HEK293 (cell line): ENCODE results near the gene USP3.

Experiments used
- EGR2 ChIP-seq: fragments of 450-650 bp; formaldehyde crosslinking; IDR thresholded peaks from 2 replicates; pipeline ENCODE4 v1.5.1; 2016; ENCODE audit warnings: low read depth, missing biosample characterization, missing genetic modification characterization
- GLIS1 ChIP-seq: fragments of 450-650 bp; formaldehyde crosslinking; IDR thresholded peaks from 2 replicates; pipeline ENCODE4 v1.5.1; 2016; ENCODE audit warnings: missing biosample characterization, missing genetic modification characterization
- KLF10 ChIP-seq: fragments of 450-650 bp; IDR thresholded peaks from 2 replicates; pipeline ENCODE4 v1.5.1; 2018; ENCODE audit warnings: missing biosample characterization, mild to moderate bottlenecking, missing genetic modification characterization
- OSR2 ChIP-seq: fragments of 450-650 bp; formaldehyde crosslinking; IDR thresholded peaks from 2 replicates; pipeline ENCODE4 v1.5.1; 2016; ENCODE audit warnings: missing biosample characterization, missing genetic modification characterization
- SALL2 ChIP-seq: fragments of 450-650 bp; formaldehyde crosslinking; IDR thresholded peaks from 2 replicates; pipeline ENCODE4 v1.5.0; 2017; ENCODE audit warnings: missing biosample characterization, mild to moderate bottlenecking, missing genetic modification characterization, borderline replicate concordance
- SETDB1 ChIP-seq: IDR thresholded peaks from one replicate; pipeline ENCODE4 v1.6.1; 2017; ENCODE audit warnings: mild to moderate bottlenecking, low read length, moderate library complexity, mixed read lengths; ENCODE audit not compliant: insufficient read length
- TRIM28 ChIP-seq: IDR thresholded peaks from 2 replicates; pipeline ENCODE4 v1.6.1; 2011; ENCODE audit warnings: low read length, control low read depth, borderline replicate concordance
- ZBTB17 ChIP-seq: fragments of 450-650 bp; formaldehyde crosslinking; IDR thresholded peaks from 2 replicates; pipeline ENCODE4 v1.5.1; 2016; ENCODE audit warnings: missing biosample characterization, missing genetic modification characterization
- ZEB2 ChIP-seq: fragments of 450-650 bp; formaldehyde crosslinking; IDR thresholded peaks from 2 replicates; pipeline ENCODE4 v1.5.1; 2016; ENCODE audit warnings: missing biosample characterization, missing genetic modification characterization
- ZFHX2 ChIP-seq: fragments of 450-650 bp; formaldehyde crosslinking; conservative IDR thresholded peaks from 2 replicates; pipeline ENCODE4 v1.5.1; 2016; ENCODE audit warnings: missing biosample characterization, missing genetic modification characterization
- ZFP3 ChIP-seq: fragments of 450-650 bp; formaldehyde crosslinking; IDR thresholded peaks from 2 replicates; pipeline ENCODE4 v1.5.1; 2016; ENCODE audit warnings: low read depth, missing biosample characterization, missing genetic modification characterization
- ZNF184 ChIP-seq: fragments of 450-650 bp; IDR thresholded peaks from 2 replicates; pipeline ENCODE4 v1.5.1; 2018; ENCODE audit warnings: missing biosample characterization, mild to moderate bottlenecking, missing genetic modification characterization
- ZNF223 ChIP-seq: fragments of 450-650 bp; formaldehyde crosslinking; IDR thresholded peaks from 2 replicates; pipeline ENCODE4 v1.5.1; 2016; ENCODE audit warnings: missing biosample characterization, missing genetic modification characterization
- ZNF335 ChIP-seq: fragments of 450-650 bp; formaldehyde crosslinking; conservative IDR thresholded peaks from 2 replicates; pipeline ENCODE4 v1.5.1; 2016; ENCODE audit warnings: missing biosample characterization, missing genetic modification characterization
- ZNF416 ChIP-seq: fragments of 450-650 bp; formaldehyde crosslinking; IDR thresholded peaks from 2 replicates; pipeline ENCODE4 v1.5.1; 2016; ENCODE audit warnings: missing biosample characterization, missing genetic modification characterization
- ZNF473 ChIP-seq: fragments of 450-650 bp; formaldehyde crosslinking; IDR thresholded peaks from 2 replicates; pipeline ENCODE4 v1.5.1; 2017; ENCODE audit warnings: missing biosample characterization, missing genetic modification characterization
- ZNF544 ChIP-seq: fragments of 450-650 bp; formaldehyde crosslinking; IDR thresholded peaks from 2 replicates; pipeline ENCODE4 v1.5.0; 2017; ENCODE audit warnings: missing biosample characterization, missing genetic modification characterization
- TF ChIP-seq, protein P1 (sequence below): fragments of 450-650 bp; IDR thresholded peaks from 2 replicates; pipeline ENCODE4 v1.5.1; 2018; ENCODE audit warnings: missing biosample characterization, mild to moderate bottlenecking, missing genetic modification characterization
- TF ChIP-seq, protein P2 (sequence below): fragments of 450-650 bp; formaldehyde crosslinking; IDR thresholded peaks from 2 replicates; pipeline ENCODE4 v1.5.1; 2016; ENCODE audit warnings: missing biosample characterization, missing genetic modification characterization
- TF ChIP-seq, protein P3 (sequence below): fragments of 450-650 bp; formaldehyde crosslinking; IDR thresholded peaks from 2 replicates; pipeline ENCODE4 v1.5.1; 2016; ENCODE audit warnings: missing biosample characterization, missing genetic modification characterization, low read depth
- TF ChIP-seq, protein P4 (sequence below): fragments of 450-650 bp; formaldehyde crosslinking; optimal IDR thresholded peaks from 2 replicates; pipeline ENCODE3; 2016; ENCODE audit warnings: missing biosample characterization, mild to moderate bottlenecking, missing genetic modification characterization
- TF ChIP-seq, protein P5 (sequence below): fragments of 450-650 bp; formaldehyde crosslinking; IDR thresholded peaks from 2 replicates; pipeline ENCODE4 v1.5.1; 2017; ENCODE audit warnings: missing biosample characterization, missing genetic modification characterization
- TF ChIP-seq, protein P6 (sequence below): fragments of 450-650 bp; formaldehyde crosslinking; IDR thresholded peaks from 2 replicates; pipeline ENCODE4 v1.5.1; 2016; ENCODE audit warnings: missing biosample characterization, missing genetic modification characterization

The USP3 gene

DNA sequence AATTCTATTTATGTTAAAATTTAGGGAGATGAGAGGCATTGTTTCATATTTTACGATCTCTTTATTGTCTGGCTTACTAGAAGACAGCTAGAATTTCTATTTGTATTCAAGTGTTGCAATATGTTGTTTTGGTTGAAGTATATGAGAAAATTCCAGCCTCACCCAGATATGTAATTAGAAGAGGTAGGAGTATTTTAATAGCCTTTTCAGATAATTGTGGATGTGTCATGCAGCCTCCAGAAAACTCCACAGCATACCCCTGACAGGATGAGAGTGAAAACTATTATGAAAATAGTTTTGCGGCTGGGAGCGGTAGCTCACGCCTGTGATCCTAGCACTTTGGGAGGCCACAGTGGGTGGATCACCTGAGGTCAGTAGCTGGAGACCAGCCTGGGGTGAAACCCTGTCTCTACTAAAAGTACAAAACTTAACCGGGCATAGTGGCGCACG lies 21.5 kb upstream of the USP3 start (continued):
- TF ChIP-seq ZFP3 (tag by site-specific recombination) (no peak), EGR2 (tag by site-specific recombination) (peak; percentile 5; the same call in 1 of the 2 replicates), ZBTB17 (tag by site-specific recombination) (no peak), ZNF416 (no peak), ZEB2 (tag by site-specific recombination) (peak; percentile 45; the same call in 1 of the 2 replicates), OSR2 (tag by site-specific recombination) (peak; percentile 93), ZNF544 (tag by site-specific recombination) (no peak), ZNF184 (tag by site-specific recombination) (no peak), ZNF473 (tag by site-specific recombination) (no peak), SETDB1 (no peak), KLF10 (peak; percentile 27; the same call in 1 of the 2 replicates), TRIM28 (no peak), ZNF223 (tag by site-specific recombination) (no peak), SALL2 (tag by site-specific recombination) (no peak), ZFHX2 (peak; percentile 53), ZNF335 (tag by site-specific recombination) (peak; percentile 78), GLIS1 (tag by site-specific recombination) (peak; percentile 71)
- TF ChIP-seq, protein P1, sequence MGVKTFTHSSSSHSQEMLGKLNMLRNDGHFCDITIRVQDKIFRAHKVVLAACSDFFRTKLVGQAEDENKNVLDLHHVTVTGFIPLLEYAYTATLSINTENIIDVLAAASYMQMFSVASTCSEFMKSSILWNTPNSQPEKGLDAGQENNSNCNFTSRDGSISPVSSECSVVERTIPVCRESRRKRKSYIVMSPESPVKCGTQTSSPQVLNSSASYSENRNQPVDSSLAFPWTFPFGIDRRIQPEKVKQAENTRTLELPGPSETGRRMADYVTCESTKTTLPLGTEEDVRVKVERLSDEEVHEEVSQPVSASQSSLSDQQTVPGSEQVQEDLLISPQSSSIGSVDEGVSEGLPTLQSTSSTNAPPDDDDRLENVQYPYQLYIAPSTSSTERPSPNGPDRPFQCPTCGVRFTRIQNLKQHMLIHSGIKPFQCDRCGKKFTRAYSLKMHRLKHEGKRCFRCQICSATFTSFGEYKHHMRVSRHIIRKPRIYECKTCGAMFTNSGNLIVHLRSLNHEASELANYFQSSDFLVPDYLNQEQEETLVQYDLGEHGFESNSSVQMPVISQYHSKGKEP (tag by site-specific recombination), result peak; percentile 57
- TF ChIP-seq, protein P2, sequence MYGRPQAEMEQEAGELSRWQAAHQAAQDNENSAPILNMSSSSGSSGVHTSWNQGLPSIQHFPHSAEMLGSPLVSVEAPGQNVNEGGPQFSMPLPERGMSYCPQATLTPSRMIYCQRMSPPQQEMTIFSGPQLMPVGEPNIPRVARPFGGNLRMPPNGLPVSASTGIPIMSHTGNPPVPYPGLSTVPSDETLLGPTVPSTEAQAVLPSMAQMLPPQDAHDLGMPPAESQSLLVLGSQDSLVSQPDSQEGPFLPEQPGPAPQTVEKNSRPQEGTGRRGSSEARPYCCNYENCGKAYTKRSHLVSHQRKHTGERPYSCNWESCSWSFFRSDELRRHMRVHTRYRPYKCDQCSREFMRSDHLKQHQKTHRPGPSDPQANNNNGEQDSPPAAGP, result peak; percentile 80; the same call in 1 of the 2 replicates
- TF ChIP-seq, protein P3, sequence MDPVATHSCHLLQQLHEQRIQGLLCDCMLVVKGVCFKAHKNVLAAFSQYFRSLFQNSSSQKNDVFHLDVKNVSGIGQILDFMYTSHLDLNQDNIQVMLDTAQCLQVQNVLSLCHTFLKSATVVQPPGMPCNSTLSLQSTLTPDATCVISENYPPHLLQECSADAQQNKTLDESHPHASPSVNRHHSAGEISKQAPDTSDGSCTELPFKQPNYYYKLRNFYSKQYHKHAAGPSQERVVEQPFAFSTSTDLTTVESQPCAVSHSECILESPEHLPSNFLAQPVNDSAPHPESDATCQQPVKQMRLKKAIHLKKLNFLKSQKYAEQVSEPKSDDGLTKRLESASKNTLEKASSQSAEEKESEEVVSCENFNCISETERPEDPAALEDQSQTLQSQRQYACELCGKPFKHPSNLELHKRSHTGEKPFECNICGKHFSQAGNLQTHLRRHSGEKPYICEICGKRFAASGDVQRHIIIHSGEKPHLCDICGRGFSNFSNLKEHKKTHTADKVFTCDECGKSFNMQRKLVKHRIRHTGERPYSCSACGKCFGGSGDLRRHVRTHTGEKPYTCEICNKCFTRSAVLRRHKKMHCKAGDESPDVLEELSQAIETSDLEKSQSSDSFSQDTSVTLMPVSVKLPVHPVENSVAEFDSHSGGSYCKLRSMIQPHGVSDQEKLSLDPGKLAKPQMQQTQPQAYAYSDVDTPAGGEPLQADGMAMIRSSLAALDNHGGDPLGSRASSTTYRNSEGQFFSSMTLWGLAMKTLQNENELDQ, result no peak
- TF ChIP-seq, protein P4, sequence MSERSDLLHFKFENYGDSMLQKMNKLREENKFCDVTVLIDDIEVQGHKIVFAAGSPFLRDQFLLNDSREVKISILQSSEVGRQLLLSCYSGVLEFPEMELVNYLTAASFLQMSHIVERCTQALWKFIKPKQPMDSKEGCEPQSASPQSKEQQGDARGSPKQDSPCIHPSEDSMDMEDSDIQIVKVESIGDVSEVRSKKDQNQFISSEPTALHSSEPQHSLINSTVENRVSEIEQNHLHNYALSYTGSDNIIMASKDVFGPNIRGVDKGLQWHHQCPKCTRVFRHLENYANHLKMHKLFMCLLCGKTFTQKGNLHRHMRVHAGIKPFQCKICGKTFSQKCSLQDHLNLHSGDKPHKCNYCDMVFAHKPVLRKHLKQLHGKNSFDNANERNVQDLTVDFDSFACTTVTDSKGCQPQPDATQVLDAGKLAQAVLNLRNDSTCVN (tag by site-specific recombination), result no peak
- TF ChIP-seq, protein P5, sequence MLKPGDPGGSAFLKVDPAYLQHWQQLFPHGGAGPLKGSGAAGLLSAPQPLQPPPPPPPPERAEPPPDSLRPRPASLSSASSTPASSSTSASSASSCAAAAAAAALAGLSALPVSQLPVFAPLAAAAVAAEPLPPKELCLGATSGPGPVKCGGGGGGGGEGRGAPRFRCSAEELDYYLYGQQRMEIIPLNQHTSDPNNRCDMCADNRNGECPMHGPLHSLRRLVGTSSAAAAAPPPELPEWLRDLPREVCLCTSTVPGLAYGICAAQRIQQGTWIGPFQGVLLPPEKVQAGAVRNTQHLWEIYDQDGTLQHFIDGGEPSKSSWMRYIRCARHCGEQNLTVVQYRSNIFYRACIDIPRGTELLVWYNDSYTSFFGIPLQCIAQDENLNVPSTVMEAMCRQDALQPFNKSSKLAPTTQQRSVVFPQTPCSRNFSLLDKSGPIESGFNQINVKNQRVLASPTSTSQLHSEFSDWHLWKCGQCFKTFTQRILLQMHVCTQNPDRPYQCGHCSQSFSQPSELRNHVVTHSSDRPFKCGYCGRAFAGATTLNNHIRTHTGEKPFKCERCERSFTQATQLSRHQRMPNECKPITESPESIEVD (tag by site-specific recombination), result peak; percentile 95
- TF ChIP-seq, protein P6, sequence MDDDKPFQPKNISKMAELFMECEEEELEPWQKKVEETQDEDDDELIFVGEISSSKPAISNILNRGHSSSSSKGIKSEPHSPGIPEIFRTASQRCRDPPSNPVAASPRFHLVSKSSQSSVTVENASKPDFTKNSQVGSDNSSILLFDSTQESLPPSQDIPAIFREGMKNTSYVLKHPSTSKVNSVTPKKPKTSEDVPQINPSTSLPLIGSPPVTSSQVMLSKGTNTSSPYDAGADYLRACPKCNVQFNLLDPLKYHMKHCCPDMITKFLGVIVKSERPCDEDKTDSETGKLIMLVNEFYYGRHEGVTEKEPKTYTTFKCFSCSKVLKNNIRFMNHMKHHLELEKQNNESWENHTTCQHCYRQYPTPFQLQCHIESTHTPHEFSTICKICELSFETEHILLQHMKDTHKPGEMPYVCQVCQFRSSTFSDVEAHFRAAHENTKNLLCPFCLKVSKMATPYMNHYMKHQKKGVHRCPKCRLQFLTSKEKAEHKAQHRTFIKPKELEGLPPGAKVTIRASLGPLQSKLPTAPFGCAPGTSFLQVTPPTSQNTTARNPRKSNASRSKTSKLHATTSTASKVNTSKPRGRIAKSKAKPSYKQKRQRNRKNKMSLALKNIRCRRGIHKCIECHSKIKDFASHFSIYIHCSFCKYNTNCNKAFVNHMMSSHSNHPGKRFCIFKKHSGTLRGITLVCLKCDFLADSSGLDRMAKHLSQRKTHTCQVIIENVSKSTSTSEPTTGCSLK (tag by site-specific recombination), result no peak
